Measurements from ENCODE around the gene GJB3.

DNA sequence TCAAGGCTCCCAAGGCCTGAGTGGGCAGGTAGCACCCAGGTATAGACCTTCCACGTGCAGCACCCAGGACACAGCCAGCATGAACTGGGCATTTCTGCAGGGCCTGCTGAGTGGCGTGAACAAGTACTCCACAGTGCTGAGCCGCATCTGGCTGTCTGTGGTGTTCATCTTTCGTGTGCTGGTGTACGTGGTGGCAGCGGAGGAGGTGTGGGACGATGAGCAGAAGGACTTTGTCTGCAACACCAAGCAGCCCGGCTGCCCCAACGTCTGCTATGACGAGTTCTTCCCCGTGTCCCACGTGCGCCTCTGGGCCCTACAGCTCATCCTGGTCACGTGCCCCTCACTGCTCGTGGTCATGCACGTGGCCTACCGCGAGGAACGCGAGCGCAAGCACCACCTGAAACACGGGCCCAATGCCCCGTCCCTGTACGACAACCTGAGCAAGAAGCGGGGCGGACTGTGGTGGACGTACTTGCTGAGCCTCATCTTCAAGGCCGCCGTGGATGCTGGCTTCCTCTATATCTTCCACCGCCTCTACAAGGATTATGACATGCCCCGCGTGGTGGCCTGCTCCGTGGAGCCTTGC, 19.7 kb upstream of the GJB3 start:
- no peak for TF ChIP-seq POLR2A (IDR thresholded peaks at IDR 0.05)
- TF ChIP-seq, protein P1, sequence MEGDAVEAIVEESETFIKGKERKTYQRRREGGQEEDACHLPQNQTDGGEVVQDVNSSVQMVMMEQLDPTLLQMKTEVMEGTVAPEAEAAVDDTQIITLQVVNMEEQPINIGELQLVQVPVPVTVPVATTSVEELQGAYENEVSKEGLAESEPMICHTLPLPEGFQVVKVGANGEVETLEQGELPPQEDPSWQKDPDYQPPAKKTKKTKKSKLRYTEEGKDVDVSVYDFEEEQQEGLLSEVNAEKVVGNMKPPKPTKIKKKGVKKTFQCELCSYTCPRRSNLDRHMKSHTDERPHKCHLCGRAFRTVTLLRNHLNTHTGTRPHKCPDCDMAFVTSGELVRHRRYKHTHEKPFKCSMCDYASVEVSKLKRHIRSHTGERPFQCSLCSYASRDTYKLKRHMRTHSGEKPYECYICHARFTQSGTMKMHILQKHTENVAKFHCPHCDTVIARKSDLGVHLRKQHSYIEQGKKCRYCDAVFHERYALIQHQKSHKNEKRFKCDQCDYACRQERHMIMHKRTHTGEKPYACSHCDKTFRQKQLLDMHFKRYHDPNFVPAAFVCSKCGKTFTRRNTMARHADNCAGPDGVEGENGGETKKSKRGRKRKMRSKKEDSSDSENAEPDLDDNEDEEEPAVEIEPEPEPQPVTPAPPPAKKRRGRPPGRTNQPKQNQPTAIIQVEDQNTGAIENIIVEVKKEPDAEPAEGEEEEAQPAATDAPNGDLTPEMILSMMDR (IDR thresholded peaks at IDR 0.05) = no peak

Measured in right lobe of liver (tissue), 4 donors.